Stimulated activated CD4-positive, alpha-beta T cell treated with anti-CD3 and anti-CD28 coated beads, TNF-alpha, amount 100 ng/mL, for 48 hours (primary cell): ENCODE data around the gene ZNF563.
A peak's percentile ranks its signal among the peaks of the same experiment; 100 is the strongest.
"Not testable (repeated sequence)": the region's sequence is repeated elsewhere in the genome, so short reads cannot be mapped to it uniquely, and the experiment has no call there.

Experiments
- DNase-seq, 3 donors: peaks; one replicate each; pipeline ENCODE4 v3.0.0-alpha.2; 2020; ENCODE audit warnings: low read depth in 3 of 3

The ZNF563 gene

GRCh38 chr19:12333162-12334159 lies at the start of gene ZNF563:
Gene ZNF563 (minus strand): TSS chr19:12333633. CDS start chr19:12333482, 151 bp downstream.
- peak; percentile 97 to 98 (median 98) for DNase-seq

- DNase-seq = no peak
Measured at GRCh38 chr19:12380444-12380737, 47.0 kb upstream of the ZNF563 start.

- DNase-seq = no peak
Measured at GRCh38 chr19:12379732-12380443, 46.5 kb upstream of the ZNF563 start.

GRCh38 chr19:12374026-12374425 lies 40.6 kb upstream of the ZNF563 start:
- no peak for DNase-seq

- DNase-seq = peak; percentile 79 to 87 (median 85)
Measured at GRCh38 chr19:12365236-12366162, 32.1 kb upstream of the ZNF563 start, which contains the start of gene ZNF442. Gene ZNF442 (minus strand): TSS chr19:12365683. CDS start chr19:12363631, 2,052 bp downstream.

GRCh38 chr19:12364391-12365235 lies 31.2 kb upstream of the ZNF563 start:
- peak in 1 of 3 donors; percentile 2 for DNase-seq

GRCh38 chr19:12362236-12362635 lies 28.8 kb upstream of the ZNF563 start:
- not testable (repeated sequence) for DNase-seq

GRCh38 chr19:12353375-12353774 lies 19.9 kb upstream of the ZNF563 start:
- DNase-seq = no peak

GRCh38 chr19:12350890-12351197 lies 17.4 kb upstream of the ZNF563 start:
- DNase-seq = no peak

GRCh38 chr19:12350185-12350889 lies 16.9 kb upstream of the ZNF563 start:
- no peak for DNase-seq

- DNase-seq = no peak
Measured at GRCh38 chr19:12346896-12347295, 13.5 kb upstream of the ZNF563 start.

GRCh38 chr19:12345197-12345596 lies 11.8 kb upstream of the ZNF563 start:
- no peak for DNase-seq

GRCh38 chr19:12331211-12331941 lies 2.1 kb downstream of the ZNF563 start:
- DNase-seq = peak; percentile 61 to 86 (median 78)

GRCh38 chr19:12330340-12330739 lies 3.1 kb downstream of the ZNF563 start:
- DNase-seq = no peak

- DNase-seq = no peak
Measured at GRCh38 chr19:12325690-12326089, 7.7 kb downstream of the ZNF563 start.

- no peak for DNase-seq
Measured at GRCh38 chr19:12318782-12319413, 14.5 kb downstream of the ZNF563 start.

- no peak for DNase-seq
Measured at GRCh38 chr19:12314553-12314952, 18.9 kb downstream of the ZNF563 start.

- not testable (repeated sequence) for DNase-seq
Measured at GRCh38 chr19:12308891-12309290, 24.5 kb downstream of the ZNF563 start.

- DNase-seq = no peak
Measured at GRCh38 chr19:12295191-12295590, 38.2 kb downstream of the ZNF563 start.
